Ectodermal cell (in vitro differentiated cells): Measurements from ENCODE around the gene MMP17.

Experiments
- H3K27ac ChIP-seq: 2 replicates; pipeline ENCODE4 v1.7.0; 2013; ENCODE audit warnings: mild to moderate bottlenecking, low read depth, low read length; ENCODE audit not compliant: insufficient read depth, poor library complexity, severe bottlenecking
- H3K27me3 ChIP-seq: 2 replicates; pipeline ENCODE4 v1.7.0; 2013; ENCODE audit warnings: mild to moderate bottlenecking, low read length; ENCODE audit not compliant: insufficient read depth, control insufficient read depth, poor library complexity, severe bottlenecking
- H3K36me3 ChIP-seq: one replicate; pipeline ENCODE4 v1.7.0; 2013; ENCODE audit warnings: low read length; ENCODE audit not compliant: control insufficient read depth, insufficient read depth
- H3K4me1 ChIP-seq: one replicate; pipeline ENCODE4 v1.7.0; 2013; ENCODE audit warnings: low read length; ENCODE audit not compliant: control insufficient read depth, insufficient read depth
- H3K4me3 ChIP-seq: 2 replicates; pipeline ENCODE4 v1.7.0; 2013; ENCODE audit warnings: low read depth, low read length, control low read depth; ENCODE audit not compliant: insufficient read depth
- H3K9me3 ChIP-seq: 2 replicates; pipeline ENCODE4 v1.7.0; 2013; ENCODE audit warnings: mild to moderate bottlenecking, low read length, moderate library complexity; ENCODE audit not compliant: control insufficient read depth
- WGBS, 2 experiments: methylation state at CpG; one replicate each; pipeline ENCODE4 v1.1.7; 2013; ENCODE audit warnings: missing lambda C conversion rate in 2 of 2; 5-methylcytosine and 5-hydroxymethylcytosine counted together

Gene MMP17

GRCh38 chr12:131847456-131847855, 19.3 kb downstream of the MMP17 start:
- Histone ChIP-seq H3K4me1 (no peaks in the 10 kb centered on the region), H3K36me3 (no peaks in the 10 kb centered on the region), H3K4me3 (no peak overlapping the region), H3K27me3 (no peaks in the 10 kb centered on the region), H3K27ac (no peak overlapping the region), H3K9me3 (no peaks in the 10 kb centered on the region)
- 93 to 96% methylated on average over 10 of the region's 10 CpGs for WGBS, 2 experiments

GRCh38 chr12:131848753-131849152, 20.6 kb downstream of the MMP17 start:
- no peaks in the 10 kb centered on the region for H3K27me3 ChIP-seq
- no peak overlapping the region for H3K4me3 ChIP-seq
- 95 to 96% methylated on average over 24 of the region's 24 CpGs for WGBS, 2 experiments
- no peaks in the 10 kb centered on the region for H3K9me3 ChIP-seq
- no peak overlapping the region for H3K27ac ChIP-seq
- H3K4me1 ChIP-seq, result no peaks in the 10 kb centered on the region
- H3K36me3 ChIP-seq, result no peaks in the 10 kb centered on the region

GRCh38 chr12:131849700-131850553, 21.7 kb downstream of the MMP17 start:
- no peaks in the 10 kb centered on the region for H3K9me3 ChIP-seq
- H3K4me1 ChIP-seq, result no peaks in the 10 kb centered on the region
- H3K27me3 ChIP-seq, result no peaks in the 10 kb centered on the region
- WGBS, 2 experiments, result 94 to 95% methylated on average over 47 of the region's 47 CpGs
- no peak overlapping the region for H3K27ac ChIP-seq
- no peak overlapping the region for H3K4me3 ChIP-seq
- H3K36me3 ChIP-seq, result no peaks in the 10 kb centered on the region

- Histone ChIP-seq H3K27ac (no peak overlapping the region), H3K27me3 (no peaks in the 10 kb centered on the region), H3K4me1 (no peaks in the 10 kb centered on the region), H3K4me3 (no peak overlapping the region), H3K36me3 (no peaks in the 10 kb centered on the region), H3K9me3 (no peaks in the 10 kb centered on the region)
- 83 to 86% methylated on average over 41 of the region's 41 CpGs for WGBS, 2 experiments
Measured at GRCh38 chr12:131850856-131851559, 22.8 kb downstream of the MMP17 start.

GRCh38 chr12:131851741-131852550, 23.8 kb downstream of the MMP17 start:
- H3K36me3 ChIP-seq, result no peaks in the 10 kb centered on the region
- H3K27me3 ChIP-seq, result no peaks in the 10 kb centered on the region
- H3K9me3 ChIP-seq, result no peaks in the 10 kb centered on the region
- no peaks in the 10 kb centered on the region for H3K4me1 ChIP-seq
- no peak overlapping the region for H3K27ac ChIP-seq
- no peak overlapping the region for H3K4me3 ChIP-seq
- 94 to 96% methylated on average over 37 of the region's 37 CpGs for WGBS, 2 experiments

- no peak overlapping the region for H3K27ac ChIP-seq
- H3K9me3 ChIP-seq, result no peaks in the 10 kb centered on the region
- no peaks in the 10 kb centered on the region for H3K36me3 ChIP-seq
- no peak overlapping the region for H3K4me3 ChIP-seq
- WGBS, 2 experiments, result 84% methylated on average over 24 of the region's 24 CpGs
- H3K27me3 ChIP-seq, result no peaks in the 10 kb centered on the region
- no peaks in the 10 kb centered on the region for H3K4me1 ChIP-seq
Measured at GRCh38 chr12:131852551-131853299, 24.5 kb downstream of the MMP17 start.

- H3K27me3 ChIP-seq, result no peaks in the 10 kb centered on the region
- no peak overlapping the region for H3K27ac ChIP-seq
- no peak overlapping the region for H3K4me3 ChIP-seq
- 90 to 92% methylated on average over 35 of the region's 35 CpGs for WGBS, 2 experiments
- no peaks in the 10 kb centered on the region for H3K9me3 ChIP-seq
- H3K36me3 ChIP-seq, result no peaks in the 10 kb centered on the region
- H3K4me1 ChIP-seq, result no peaks in the 10 kb centered on the region
Measured at GRCh38 chr12:131853832-131854797, 25.9 kb downstream of the MMP17 start.

- WGBS, 2 experiments, result 88 to 89% methylated on average over 16 of the region's 16 CpGs
- no peak overlapping the region for H3K4me3 ChIP-seq
- no peaks in the 10 kb centered on the region for H3K36me3 ChIP-seq
Measured at GRCh38 chr12:131854861-131855476, 26.8 kb downstream of the MMP17 start.

More at GRCh38 chr12:131854861-131855476, 26.8 kb downstream of the MMP17 start:
- no peaks in the 10 kb centered on the region for H3K27me3 ChIP-seq
- H3K9me3 ChIP-seq, result no peaks in the 10 kb centered on the region
- no peak overlapping the region for H3K27ac ChIP-seq
- no peaks in the 10 kb centered on the region for H3K4me1 ChIP-seq
